ENCODE results near the gene SSTR1. TPM values are rescaled to one million over a fixed set of nuclear protein-coding genes. Genes with fewer than 3 reads are reported as not detected.

Gene SSTR1
- polyA plus RNA-seq, 1 donor: 24.6 TPM

- Histone ChIP-seq H3K27ac (ENCODE audit: low read length) (no peak overlapping the region), H3K4me1 (ENCODE audit: control insufficient read depth, insufficient read depth, low read length) (no peaks in the 10 kb centered on the region), H3K36me3 (ENCODE audit: control insufficient read depth, insufficient read depth, low read length) (no peaks in the 10 kb centered on the region), H3K27me3 (ENCODE audit: control insufficient read depth, insufficient read depth, low read length) (no peaks in the 10 kb centered on the region), H3K9me3 (ENCODE audit: control insufficient read depth, low read depth, low read length) (no peaks in the 10 kb centered on the region), H3K4me3 (ENCODE audit: low read length) (no peak overlapping the region)
- WGBS (ENCODE audit: insufficient coverage, low lambda C conversion rate): no CpG with 5 or more reads among the region's 5 CpGs
- DNase-seq: no peak
Measured at GRCh38 chr14:38233218-38233617, 25.5 kb downstream of the SSTR1 start.

GRCh38 chr14:38238332-38238731 lies 30.6 kb downstream of the SSTR1 start:
- no CpG with 5 or more reads among the region's 1 CpG for WGBS (ENCODE audit: insufficient coverage, low lambda C conversion rate)
- H3K36me3 ChIP-seq (ENCODE audit: control insufficient read depth, insufficient read depth, low read length): no peaks in the 10 kb centered on the region
- H3K4me3 ChIP-seq (ENCODE audit: low read length): no peak overlapping the region
- no peak overlapping the region for H3K27ac ChIP-seq (ENCODE audit: low read length)
- no peaks in the 10 kb centered on the region for H3K4me1 ChIP-seq (ENCODE audit: control insufficient read depth, insufficient read depth, low read length)
- H3K9me3 ChIP-seq (ENCODE audit: control insufficient read depth, low read depth, low read length): no peaks in the 10 kb centered on the region
- DNase-seq: no peak
- H3K27me3 ChIP-seq (ENCODE audit: control insufficient read depth, insufficient read depth, low read length): no peaks in the 10 kb centered on the region

- H3K27ac ChIP-seq (ENCODE audit: low read length): no peak overlapping the region
- H3K4me1 ChIP-seq (ENCODE audit: control insufficient read depth, insufficient read depth, low read length): no peaks in the 10 kb centered on the region
- no peak for DNase-seq
- no peak overlapping the region for H3K4me3 ChIP-seq (ENCODE audit: low read length)
- no peaks in the 10 kb centered on the region for H3K27me3 ChIP-seq (ENCODE audit: control insufficient read depth, insufficient read depth, low read length)
- H3K36me3 ChIP-seq (ENCODE audit: control insufficient read depth, insufficient read depth, low read length): no peaks in the 10 kb centered on the region
- H3K9me3 ChIP-seq (ENCODE audit: control insufficient read depth, low read depth, low read length): no peaks in the 10 kb centered on the region
Measured at GRCh38 chr14:38238878-38239277, 31.2 kb downstream of the SSTR1 start.

GRCh38 chr14:38243696-38244240 lies 36.1 kb downstream of the SSTR1 start:
- Histone ChIP-seq H3K9me3 (ENCODE audit: control insufficient read depth, low read depth, low read length) (no peaks in the 10 kb centered on the region), H3K36me3 (ENCODE audit: control insufficient read depth, insufficient read depth, low read length) (no peaks in the 10 kb centered on the region), H3K4me1 (ENCODE audit: control insufficient read depth, insufficient read depth, low read length) (no peaks in the 10 kb centered on the region), H3K4me3 (ENCODE audit: low read length) (no peak overlapping the region), H3K27ac (ENCODE audit: low read length) (no peak overlapping the region), H3K27me3 (ENCODE audit: control insufficient read depth, insufficient read depth, low read length) (no peaks in the 10 kb centered on the region)
- 86% methylated on average over 1 of the region's 1 CpG for WGBS (ENCODE audit: insufficient coverage, low lambda C conversion rate)
- no peak for DNase-seq

- no peaks in the 10 kb centered on the region for H3K4me1 ChIP-seq (ENCODE audit: control insufficient read depth, insufficient read depth, low read length)
- 100% methylated on average over 1 of the region's 3 CpGs for WGBS (ENCODE audit: insufficient coverage, low lambda C conversion rate)
Measured at GRCh38 chr14:38248321-38249028, 40.8 kb downstream of the SSTR1 start.

GRCh38 chr14:38250331-38250730 lies 42.6 kb downstream of the SSTR1 start:
- Histone ChIP-seq H3K9me3 (ENCODE audit: control insufficient read depth, low read depth, low read length) (peaks cover 2% of the 10 kb centered on the region), H3K27me3 (ENCODE audit: control insufficient read depth, insufficient read depth, low read length) (peaks cover 22% of the 10 kb centered on the region), H3K4me1 (ENCODE audit: control insufficient read depth, insufficient read depth, low read length) (peaks cover 3% of the 10 kb centered on the region), H3K27ac (ENCODE audit: low read length) (no peak overlapping the region), H3K36me3 (ENCODE audit: control insufficient read depth, insufficient read depth, low read length) (no peaks in the 10 kb centered on the region), H3K4me3 (ENCODE audit: low read length) (no peak overlapping the region)
- DNase-seq: no peak

More at GRCh38 chr14:38248321-38249028, 40.8 kb downstream of the SSTR1 start:
- Histone ChIP-seq H3K27ac (ENCODE audit: low read length) (no peak overlapping the region), H3K36me3 (ENCODE audit: control insufficient read depth, insufficient read depth, low read length) (no peaks in the 10 kb centered on the region), H3K4me3 (ENCODE audit: low read length) (no peak overlapping the region), H3K27me3 (ENCODE audit: control insufficient read depth, insufficient read depth, low read length) (peaks cover 4% of the 10 kb centered on the region), H3K9me3 (ENCODE audit: control insufficient read depth, low read depth, low read length) (no peaks in the 10 kb centered on the region)
- no peak for DNase-seq

- Histone ChIP-seq H3K27ac (ENCODE audit: low read length) (no peak overlapping the region), H3K9me3 (ENCODE audit: control insufficient read depth, low read depth, low read length) (peaks cover 6% of the 10 kb centered on the region), H3K36me3 (ENCODE audit: control insufficient read depth, insufficient read depth, low read length) (no peaks in the 10 kb centered on the region), H3K27me3 (ENCODE audit: control insufficient read depth, insufficient read depth, low read length) (peaks cover 34% of the 10 kb centered on the region), H3K4me3 (ENCODE audit: low read length) (no peak overlapping the region), H3K4me1 (ENCODE audit: control insufficient read depth, insufficient read depth, low read length) (peaks cover 3% of the 10 kb centered on the region)
- no peak for DNase-seq
- WGBS (ENCODE audit: insufficient coverage, low lambda C conversion rate): 96% methylated on average over 3 of the region's 4 CpGs
Measured at GRCh38 chr14:38252066-38252710, 44.5 kb downstream of the SSTR1 start.

- Histone ChIP-seq H3K4me3 (ENCODE audit: low read length) (no peak overlapping the region), H3K27me3 (ENCODE audit: control insufficient read depth, insufficient read depth, low read length) (peaks cover 38% of the 10 kb centered on the region), H3K27ac (ENCODE audit: low read length) (no peak overlapping the region), H3K36me3 (ENCODE audit: control insufficient read depth, insufficient read depth, low read length) (no peaks in the 10 kb centered on the region), H3K4me1 (ENCODE audit: control insufficient read depth, insufficient read depth, low read length) (peaks cover 3% of the 10 kb centered on the region), H3K9me3 (ENCODE audit: control insufficient read depth, low read depth, low read length) (peaks cover 6% of the 10 kb centered on the region)
- no peak for DNase-seq
- 71% methylated on average over 1 of the region's 4 CpGs for WGBS (ENCODE audit: insufficient coverage, low lambda C conversion rate)
Measured at GRCh38 chr14:38253676-38254075, 46.0 kb downstream of the SSTR1 start.

- H3K9me3 ChIP-seq (ENCODE audit: control insufficient read depth, low read depth, low read length): peaks cover 6% of the 10 kb centered on the region
- peak overlapping the region; percentile 30 for H3K4me3 ChIP-seq (ENCODE audit: low read length)
- DNase-seq: peak in 1 of 2 donors; percentile 18
- peaks cover 41% of the 10 kb centered on the region for H3K27me3 ChIP-seq (ENCODE audit: control insufficient read depth, insufficient read depth, low read length)
- no CpG with 5 or more reads among the region's 44 CpGs for WGBS (ENCODE audit: insufficient coverage, low lambda C conversion rate)
- no peaks in the 10 kb centered on the region for H3K36me3 ChIP-seq (ENCODE audit: control insufficient read depth, insufficient read depth, low read length)
- peaks cover 3% of the 10 kb centered on the region for H3K4me1 ChIP-seq (ENCODE audit: control insufficient read depth, insufficient read depth, low read length)
- H3K27ac ChIP-seq (ENCODE audit: low read length): no peak overlapping the region
Measured at GRCh38 chr14:38254571-38255407, 47.1 kb downstream of the SSTR1 start.

GRCh38 chr14:38255408-38255672 lies 47.6 kb downstream of the SSTR1 start:
- no CpG with 5 or more reads among the region's 29 CpGs for WGBS (ENCODE audit: insufficient coverage, low lambda C conversion rate)
- peak; percentile 14 to 50 for DNase-seq
- peaks cover 6% of the 10 kb centered on the region for H3K9me3 ChIP-seq (ENCODE audit: control insufficient read depth, low read depth, low read length)
- H3K4me3 ChIP-seq (ENCODE audit: low read length): peak overlapping the region; percentile 30
- H3K27me3 ChIP-seq (ENCODE audit: control insufficient read depth, insufficient read depth, low read length): peaks cover 42% of the 10 kb centered on the region
- H3K27ac ChIP-seq (ENCODE audit: low read length): no peak overlapping the region
- H3K4me1 ChIP-seq (ENCODE audit: control insufficient read depth, insufficient read depth, low read length): peaks cover 3% of the 10 kb centered on the region
- H3K36me3 ChIP-seq (ENCODE audit: control insufficient read depth, insufficient read depth, low read length): no peaks in the 10 kb centered on the region

Data from large intestine (tissue), 3 donors.